ENCODE data around the gene PITPNM3.
"Not testable (repeated sequence)": the region's sequence is repeated elsewhere in the genome, so short reads cannot be mapped to it uniquely, and the experiment has no call there.

PITPNM3 gene

DNA sequence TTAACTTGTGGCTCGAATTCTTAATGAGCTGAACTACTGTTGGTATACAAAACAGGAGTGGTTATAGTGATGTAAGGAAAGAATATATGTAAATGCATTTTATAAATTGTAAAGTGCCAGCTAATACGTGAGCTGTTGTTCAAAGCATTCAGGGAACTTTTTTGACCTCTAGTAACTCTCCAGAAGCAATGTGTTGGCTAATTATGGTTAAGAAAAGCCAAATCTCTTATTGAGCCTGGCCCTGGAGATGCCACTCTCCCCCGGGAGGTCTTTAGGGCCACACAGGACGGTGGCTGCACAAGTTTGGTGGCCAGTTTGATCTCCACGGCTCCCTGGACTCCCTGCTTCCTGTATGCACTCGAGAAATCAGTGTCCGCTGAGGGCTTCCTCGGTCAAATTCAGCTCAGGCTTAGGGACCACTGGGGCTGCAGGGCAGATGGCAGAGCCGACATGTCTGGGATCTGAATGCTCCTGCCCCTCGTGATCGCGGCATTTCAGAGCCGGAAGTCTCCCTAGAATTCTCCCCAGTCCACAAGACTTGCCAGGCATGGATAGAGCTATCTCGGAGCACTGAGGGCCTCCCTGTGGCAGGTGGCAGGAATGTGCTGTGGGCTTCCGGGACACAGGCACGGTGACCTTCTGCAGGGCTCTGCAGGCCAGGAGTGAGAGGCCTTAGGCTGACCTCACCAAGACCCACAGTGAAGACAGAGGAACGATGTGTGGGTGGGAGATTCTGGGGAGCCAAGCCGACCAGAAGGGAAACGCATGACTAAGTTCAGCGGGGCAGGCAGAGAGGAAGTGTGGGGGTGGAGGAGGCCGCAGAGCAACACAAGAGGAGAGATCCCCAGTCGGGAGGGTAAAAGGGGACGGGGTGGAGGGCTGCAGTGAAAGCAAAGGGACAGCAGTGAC, 18.6 kb upstream of the PITPNM3 start:
- no peak for DNase-seq

DNA sequence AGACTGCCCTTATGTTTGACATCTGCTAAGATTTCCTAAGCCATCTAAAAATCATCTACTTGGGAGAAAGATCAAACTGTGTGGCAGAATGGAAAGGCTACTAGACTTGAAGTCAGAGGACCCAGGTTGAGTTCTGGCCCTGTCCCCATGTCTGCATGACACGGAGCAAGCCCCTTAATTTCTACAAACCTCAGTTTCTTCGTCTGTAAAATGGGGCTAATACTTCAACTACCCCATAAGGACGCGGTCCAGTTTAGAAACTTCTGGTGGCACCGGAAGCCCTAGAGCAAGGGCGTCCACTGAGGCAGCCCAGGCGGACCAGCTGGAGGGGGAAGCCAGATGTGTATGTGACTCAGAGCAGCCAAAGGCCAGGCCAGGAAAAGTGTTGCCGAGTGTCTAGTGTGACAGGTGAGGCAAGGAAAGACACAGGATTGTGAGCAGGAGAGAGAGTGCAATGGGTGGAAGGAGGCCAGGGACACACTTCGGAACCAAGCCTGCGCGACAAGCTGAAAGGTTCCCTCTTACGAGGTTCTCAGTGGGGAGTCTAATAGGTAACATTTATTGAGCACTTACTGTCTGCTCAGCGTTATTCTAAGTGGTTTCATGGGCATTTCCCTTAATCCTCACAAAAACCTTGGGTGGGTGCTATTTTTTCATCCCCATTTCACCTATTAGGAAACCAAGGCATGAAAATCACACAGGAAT, 17.8 kb upstream of the PITPNM3 start:
- no peak for DNase-seq

DNA sequence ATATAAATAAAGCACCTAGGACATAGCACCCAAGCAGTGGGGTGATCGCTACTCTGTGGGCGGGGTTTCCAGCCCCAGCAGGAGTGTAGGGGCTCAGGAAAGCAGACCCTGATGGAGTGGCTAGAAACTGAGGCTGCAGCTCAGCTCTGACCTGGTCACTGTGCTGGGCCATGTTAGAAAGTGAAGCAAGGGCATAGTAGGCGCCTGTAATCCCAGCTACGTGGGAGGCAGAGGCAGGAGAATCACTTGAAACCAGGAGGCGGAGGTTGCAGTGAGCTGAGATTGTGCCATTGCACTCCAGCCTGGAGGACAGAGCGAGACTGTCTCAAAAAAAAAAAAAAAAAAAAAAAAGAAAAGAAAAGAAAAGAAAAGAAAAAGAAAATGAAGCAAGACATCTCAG, 17.1 kb upstream of the PITPNM3 start:
- DNase-seq, result not testable (repeated sequence)

DNA sequence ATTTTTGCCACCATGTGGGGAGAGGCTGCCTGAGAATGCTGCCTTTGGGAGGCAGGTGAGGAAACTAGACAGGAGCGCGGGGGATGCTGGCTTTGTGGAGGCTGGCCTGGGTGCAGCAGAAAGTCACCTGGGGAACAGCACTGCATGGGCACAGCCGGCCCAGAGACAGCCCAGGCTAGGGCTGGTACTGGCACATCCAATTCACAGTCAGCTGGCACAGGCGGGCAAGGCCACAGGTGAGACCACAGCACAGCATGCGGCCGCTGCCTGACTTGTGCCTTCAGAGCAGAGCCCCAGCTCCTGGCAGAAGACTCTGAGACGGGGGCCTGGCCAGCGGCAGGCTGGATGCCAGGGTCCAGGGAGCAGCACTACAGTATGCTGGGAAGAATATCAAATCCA, 16.6 kb upstream of the PITPNM3 start:
- DNase-seq, result no peak

DNA sequence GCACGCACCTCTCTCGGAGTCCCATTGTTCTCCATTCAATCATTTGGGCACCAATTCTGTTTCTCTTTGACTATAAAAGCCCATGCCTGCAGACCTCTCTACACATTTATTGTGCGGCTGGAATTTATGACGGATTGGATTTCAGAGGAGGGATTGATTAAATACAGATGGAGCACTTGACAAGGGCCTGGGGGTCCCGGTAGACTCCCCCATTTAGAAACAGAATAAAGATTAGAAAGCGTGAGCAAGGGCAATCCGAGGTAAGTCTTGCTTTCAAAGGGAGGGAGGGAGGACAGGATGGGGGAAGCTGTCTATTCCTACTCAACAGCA, 15.1 kb upstream of the PITPNM3 start:
- no peak for DNase-seq

DNA sequence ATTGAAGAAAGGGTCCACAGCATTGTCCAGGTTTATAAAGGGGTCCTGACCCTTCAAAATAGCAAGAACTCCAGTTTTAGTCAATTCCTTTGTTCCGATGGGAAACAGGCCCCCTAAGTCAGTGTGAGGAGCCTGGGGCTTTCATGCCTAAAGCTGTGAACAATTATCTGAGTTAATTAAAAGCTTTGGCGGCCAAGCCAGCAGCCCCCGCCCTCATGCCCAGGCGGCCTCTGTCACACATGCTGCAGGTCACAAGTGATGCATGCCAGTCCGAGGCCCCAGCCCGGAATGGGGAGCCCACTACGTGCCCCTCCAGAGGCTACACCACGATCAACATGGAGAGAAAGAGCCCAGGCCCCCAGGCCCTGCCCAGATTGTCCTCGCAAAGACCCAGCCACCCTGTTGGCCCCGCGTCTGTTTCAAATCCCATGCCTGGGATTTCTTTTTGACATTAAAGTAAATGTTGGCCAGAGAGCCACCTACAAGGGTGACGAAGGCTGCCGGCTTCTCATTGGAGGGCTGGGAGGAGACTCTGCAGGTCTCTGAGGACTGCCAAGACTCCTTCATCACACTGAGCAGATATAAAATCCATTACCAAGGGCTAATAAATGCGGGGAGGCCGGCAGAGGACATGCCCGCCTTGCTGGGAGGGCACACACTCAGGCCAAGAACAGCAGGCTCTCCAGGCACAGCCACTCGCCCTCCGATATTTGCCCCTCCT, 14.5 kb upstream of the PITPNM3 start:
- DNase-seq, result no peak

DNA sequence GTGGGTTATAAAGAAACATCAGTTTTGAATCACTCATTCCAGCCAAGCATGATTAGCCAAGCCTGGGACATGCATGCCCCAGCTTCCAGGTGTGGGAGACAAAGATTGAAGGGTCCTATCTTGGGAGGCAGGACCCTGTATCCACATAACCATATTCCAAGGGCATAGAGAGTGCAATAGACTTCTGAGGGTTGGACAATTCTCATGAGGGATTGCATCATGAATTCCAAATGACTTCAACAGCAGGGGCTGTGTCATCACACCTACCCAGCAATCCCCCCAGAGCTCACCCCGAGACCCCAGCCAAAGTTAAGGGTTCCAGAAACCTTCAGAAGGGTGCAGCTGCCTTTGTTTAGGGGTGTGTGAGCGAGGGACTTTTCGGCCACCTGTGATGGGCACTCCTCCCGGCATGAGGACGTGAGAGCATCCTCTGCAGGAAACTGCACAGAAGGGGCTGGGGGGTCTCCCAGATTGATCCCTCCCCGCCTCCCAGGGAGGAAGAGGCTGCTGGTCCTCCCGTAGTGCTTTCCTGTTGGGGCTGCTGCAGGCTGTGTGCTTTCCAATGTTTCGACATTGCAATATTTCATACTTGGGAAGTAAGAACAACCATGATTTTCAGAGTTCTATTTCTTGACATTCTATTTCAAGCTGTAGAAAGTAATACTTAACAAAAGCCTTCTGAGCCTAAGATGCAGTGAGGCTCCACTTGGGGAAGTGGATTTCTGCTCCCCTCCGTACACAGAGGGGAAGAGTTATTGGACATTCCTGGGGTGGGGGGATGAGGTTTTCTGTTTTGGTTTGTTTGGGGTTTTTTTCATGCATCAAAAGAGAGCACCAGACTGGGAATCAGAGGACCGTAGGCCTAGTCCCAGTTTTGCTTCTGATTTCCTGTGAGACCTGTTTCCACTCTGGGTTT, 13.3 kb upstream of the PITPNM3 start:
- no peak for DNase-seq

DNA sequence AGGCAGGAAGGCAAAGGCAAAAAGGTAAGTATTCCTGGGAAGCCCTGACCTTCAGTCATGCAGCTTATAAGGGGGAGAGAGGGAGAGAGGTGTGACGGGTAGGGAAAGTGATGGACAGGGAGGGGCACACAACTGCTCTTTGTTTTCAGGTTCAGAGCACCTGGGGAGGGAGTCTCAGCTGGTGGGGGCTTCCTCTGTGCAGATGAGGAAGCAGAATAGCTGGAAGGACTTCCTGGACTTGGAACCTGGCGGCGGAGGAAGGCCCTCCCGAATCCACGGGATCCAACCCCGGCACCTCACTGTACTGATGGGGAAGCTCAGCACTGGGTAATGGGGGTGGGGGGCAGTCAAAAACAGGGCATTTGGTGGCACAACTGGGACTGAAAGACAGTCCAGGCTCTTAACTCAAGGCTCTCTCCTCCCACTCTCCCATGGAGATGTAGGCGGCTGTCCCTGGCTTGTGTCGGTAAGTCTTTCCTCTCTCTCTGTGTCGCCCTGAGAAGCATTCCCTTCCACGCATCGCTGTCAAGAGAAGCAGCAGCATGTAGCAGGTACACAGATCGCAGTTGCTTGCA, 11.9 kb upstream of the PITPNM3 start:
- DNase-seq, result no peak

DNA sequence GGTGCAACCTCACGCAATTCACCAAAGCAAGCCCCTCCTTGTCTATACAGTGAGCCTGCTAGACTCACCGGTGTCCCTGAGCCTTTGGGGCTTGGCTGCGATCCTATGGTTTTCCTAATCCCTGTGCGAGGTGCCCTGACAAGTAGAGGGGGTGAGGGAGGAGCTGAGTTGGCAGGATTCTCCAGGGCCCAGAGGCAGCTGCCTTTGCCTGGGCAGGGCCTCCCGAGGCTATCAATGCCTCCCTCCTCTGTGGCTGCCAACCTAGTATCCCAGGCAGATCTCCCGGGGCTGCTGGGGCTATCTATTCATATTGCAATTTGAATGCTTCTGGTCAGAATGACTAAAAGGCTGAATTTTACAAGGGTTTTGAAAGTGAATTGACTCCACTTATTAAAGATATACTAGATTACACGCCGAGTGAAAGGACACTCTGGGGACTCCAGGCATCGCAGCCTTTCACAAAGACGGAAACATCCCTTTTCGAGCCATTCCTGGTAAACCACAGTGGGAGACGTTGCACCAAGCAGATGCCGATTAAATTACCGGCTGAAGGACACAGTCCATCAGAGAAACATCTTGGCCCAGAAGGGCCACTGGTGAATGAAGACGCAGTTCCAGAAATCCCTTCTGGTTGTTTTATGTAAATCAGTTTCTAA, 11.3 kb upstream of the PITPNM3 start:
- DNase-seq, result no peak

DNA sequence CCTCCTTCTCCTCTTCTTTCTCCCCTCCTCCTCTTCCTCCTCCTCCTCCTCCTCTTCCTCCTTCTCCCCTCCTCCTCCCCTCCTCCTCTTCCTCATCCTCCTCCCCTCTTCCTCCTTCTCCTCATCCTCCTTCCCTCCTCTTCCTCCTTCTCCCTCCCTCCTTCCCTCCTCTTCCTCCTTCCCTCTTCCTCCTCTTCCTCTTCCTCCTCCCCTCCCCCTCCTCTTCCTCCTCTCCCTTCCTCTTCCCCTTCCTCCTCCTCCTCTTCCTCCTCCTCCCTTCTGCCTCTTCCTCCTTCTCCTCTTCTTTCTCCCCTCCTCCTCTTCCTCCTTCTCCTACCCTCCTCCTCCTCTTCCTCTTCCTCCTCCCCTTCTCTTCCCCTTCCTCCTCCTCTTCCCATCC, 5.1 kb upstream of the PITPNM3 start:
- DNase-seq, result no peak

DNA sequence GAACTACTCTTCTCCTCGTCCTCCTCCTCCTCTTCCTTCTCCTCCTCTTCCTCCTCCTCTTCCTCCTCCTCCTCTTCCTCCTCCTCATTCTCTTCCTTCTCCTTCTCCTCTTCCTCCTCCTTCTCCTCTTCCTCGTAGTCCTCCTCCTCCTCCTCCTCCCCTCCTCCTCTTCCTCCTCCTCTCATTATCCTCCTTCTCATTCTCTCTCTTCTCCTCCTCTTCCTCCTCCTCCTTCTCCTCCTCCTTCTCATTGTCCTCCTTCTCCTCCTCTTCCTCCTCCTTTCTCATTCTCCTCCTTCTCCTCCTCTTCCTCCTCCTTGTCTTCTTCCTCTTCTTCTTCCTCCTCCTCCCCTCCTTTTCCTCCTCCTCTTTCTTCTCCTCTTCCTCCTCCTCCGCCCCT, 4.1 kb upstream of the PITPNM3 start:
- DNase-seq, result no peak

DNA sequence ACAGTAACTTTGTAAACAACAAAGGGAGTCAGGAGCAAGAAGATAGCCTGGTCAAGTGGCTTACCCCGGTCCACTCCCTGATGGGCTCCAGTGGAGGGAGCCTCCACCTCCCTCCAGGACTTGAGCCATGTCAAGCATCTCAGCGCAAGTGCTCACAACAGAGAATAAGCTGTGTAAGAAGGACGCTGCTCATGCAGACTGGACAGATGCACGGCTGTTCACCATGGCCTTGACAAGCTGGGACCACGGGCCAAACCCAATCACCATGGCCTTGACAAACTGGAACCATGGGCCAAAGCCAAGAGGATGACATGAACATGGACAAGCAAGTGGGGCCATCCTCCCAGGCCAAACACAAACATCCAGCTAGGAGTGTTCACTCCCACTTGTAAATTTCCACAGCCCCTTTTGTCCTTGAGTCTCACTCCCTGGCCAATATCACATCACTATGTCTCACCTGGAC, 3.4 kb upstream of the PITPNM3 start:
- no peak for DNase-seq

DNA sequence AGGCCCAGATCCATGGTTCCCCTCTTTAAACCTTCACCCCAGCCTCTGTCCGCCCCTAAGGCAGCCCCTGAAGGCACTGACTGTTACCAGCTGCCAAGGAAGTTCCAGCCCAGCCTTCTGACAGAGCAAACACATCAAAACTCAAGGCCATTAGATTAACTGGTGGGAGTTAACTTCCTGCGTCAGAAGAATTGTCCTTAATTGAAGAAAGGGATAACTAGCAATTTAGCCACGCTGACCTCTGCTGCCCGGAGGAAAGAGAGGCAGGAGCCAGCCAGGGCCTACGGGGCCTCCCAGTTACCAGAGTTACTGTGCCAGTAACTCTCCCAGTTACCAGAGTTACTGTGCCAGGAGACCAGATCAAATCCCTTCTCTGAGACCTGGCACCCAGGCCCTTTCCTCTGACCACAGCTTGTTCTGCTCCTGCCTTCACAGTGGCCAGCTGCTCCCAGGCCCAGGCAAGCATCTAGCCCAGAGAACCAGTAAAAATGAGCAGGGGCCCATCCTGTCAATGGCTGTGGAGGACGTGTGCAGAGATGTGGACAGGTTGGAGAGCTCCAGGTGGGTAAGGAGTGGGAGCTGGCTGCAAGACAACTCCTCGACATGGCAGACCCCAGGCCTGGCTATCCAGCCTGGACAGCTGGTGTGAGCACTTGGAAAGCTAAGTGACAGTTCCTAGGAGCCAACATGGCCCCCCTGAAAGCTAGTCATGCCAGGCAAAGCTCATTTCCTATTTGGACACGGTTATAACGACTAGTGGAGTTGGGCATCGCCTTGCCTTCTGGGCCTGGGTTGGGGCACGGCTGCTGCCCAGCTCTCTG, 2.8 kb upstream of the PITPNM3 start:
- DNase-seq, result no peak

DNA sequence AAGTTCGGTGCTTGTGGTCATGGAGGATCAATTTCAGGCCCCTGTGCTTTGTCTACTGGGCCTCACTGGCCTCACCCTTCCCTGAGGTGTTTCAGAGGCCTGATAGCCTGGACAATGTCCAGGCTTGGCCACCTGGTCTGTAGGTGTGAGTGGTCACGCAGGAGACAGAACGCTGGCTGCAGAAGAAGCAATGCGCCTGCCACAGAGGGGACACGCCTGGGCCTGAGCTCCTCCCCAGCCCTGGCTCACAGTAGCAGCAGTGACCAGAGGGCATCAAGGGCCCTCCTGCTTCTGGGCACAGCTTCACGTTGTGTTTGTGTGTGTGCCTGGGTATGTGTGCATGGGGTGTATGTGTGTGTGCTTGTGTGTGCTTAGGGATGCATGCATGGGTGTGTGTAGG, 1.9 kb upstream of the PITPNM3 start:
- DNase-seq, result no peak

DNA sequence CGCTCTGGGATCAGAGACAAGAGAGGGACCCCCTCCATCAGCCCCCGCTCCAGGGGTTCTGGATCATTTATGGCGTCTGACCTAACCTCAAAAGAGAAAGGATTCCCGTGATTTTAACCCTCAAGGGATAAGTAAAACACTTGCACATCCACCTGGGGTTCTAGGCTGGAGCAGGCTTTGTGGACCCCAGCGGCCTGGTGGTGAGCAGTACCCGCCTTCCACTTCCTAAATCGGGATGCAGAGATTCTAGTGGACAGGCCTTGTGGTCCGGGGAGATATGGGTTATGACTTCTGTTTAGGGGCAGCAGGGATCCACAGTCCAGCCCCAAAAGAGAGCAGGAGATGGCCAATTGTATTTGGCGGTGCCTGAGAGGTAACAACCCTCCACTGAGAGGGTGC, 684 bp upstream of the PITPNM3 start:
- no peak for DNase-seq

DNA sequence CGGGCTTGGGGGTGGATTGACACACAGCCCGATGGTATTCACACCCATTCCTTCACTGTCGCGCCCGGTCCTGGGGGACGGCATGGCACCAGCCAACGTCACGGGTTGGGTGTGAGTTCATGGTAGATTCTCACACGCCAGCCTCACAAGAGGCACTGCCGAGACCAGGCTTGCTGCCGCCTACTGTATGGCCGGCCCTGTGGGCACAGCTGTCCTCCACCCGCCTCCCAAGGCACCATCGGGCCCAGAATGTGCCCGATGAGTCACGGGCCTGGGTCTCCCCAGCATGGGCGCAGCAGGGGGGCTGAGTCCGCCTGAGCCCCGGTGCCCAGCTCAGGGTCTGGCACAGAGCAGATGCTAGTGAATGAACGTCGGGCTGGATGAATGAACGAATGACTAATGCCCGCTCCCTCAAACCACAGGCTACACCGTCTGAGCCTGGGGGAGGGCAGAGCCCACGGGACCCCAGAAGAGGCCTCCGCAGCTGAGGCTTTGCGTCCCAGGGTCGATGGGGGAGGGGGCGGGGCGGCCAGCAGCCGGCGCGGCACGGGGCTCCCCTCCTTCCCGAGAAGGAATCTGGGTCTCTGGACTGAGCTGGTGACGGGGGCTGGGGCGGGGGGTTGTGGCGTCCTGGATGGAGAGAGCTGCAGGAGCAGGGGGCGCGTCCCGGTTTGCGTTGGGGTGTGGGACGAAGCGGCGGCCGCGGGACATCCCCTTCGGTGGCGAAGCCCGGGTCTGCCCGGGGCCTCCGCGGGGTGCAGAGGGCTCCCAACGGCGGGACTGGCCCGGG, 829 bp downstream of the PITPNM3 start:
- DNase-seq, result no peak

DNA sequence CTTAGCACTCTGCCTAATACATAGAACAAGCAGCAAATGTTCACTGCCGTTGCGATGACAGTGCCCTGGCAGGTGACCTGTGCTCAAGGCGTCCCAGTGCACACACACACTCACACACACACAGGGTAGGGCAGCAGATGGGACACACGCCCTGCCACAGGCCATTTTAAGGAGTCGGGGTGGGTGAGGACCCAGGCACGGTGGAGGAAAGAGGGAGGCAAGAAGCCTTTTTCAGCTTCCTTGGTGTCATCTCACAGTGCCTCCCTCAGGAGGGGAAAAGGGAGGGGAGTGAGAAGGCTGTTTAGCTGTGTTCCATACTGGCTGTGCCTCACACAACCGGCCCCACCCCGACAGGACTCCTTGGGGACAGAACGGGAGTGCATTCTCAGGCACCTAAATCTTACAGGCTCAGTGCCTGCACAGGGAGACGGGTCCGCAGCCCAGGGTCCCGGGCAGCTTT, 1.5 kb downstream of the PITPNM3 start:
- DNase-seq, result no peak

DNA sequence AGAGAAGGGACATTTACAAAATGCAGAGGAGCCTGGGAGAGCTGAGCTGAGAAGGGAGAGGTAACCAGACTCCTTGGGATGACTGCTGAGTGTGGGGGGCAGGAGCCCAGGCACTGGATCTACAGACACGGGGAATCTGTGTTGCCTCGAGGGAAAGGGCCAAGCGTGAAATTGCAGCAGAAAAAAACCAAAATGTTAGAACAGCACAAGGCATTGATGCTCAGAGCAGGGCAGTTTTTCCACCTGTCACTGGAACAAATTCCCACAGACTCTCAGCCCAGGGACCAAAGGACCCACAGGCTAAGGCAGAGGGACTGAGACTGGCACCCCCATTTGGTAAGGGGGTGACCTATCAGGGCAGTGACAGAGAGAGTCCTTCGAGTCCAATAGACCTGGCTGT, 2.0 kb downstream of the PITPNM3 start:
- no peak for DNase-seq

DNA sequence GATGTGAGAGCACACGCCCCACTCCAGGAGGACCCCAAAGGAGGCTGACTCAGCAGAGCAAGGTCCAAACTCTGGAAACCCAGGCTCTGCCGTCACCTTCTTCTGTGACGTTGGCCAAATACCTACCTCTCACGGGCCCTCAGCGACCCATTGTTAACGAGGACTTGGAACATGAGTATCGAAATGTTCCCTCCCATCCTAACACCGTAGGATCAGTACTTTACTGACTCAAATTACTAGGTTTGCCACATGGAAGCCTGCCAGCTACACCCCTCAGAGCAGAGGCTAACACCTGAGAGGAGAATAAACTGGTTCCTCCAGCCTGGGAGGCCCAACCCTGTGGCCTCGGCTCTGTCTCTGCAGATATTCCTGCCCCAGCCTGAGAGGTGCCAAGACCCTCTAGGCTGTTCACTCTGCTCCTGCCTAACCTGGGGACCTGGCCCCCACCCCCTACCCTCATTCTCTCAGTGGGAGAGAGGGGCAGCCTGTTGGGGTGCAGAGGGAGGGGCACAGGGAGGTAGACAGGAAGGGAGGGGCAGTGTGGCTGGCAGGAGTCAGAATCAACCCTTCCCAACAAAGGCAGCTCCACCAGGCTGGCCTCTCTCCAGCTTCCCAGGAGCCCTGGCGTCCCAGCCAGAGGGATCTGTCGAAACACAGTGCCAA, 4.4 kb downstream of the PITPNM3 start:
- DNase-seq, result peak; percentile 69

Data from NCI-H446 treated with DMSO at 0.1 percent for 48 hours (cell line).